ENCODE measurements around the gene MOV10L1. TPM values are rescaled to one million over a fixed set of nuclear protein-coding genes. Genes with fewer than 3 reads are reported as not detected.

MOV10L1 gene
- total and polyA plus RNA-seq, 2 donors (not counting 3 experiments of a cell fraction or from before 2014, with no cell fraction given), result 27.6 to 37.6 TPM

- Histone ChIP-seq H2AFZ (ENCODE audit: low read depth, low read length) (no peak overlapping the region), H3K4me3 (replicated peaks in 1 of 3; ENCODE audit: insufficient read depth in 1 of 3, low read depth in 1 of 3, low read length in 3 of 3) (no peak overlapping the region), H3K27me3 (ENCODE audit: control insufficient read depth in 2 of 2, insufficient read depth in 2 of 2, low read length in 2 of 2) (no peaks in the 10 kb centered on the region), H3K4me2 (ENCODE audit: insufficient read depth, low read length) (no peak overlapping the region), H3K27ac (ENCODE audit: insufficient read depth, low read depth, low read length) (no peak overlapping the region), H3K9me1 (replicated peaks; ENCODE audit: control insufficient read depth, extremely low read depth, insufficient read depth, low read length) (no peaks in the 10 kb centered on the region), H3K9me3 (replicated peaks; ENCODE audit: control insufficient read depth, insufficient read depth, low read length) (no peaks in the 10 kb centered on the region), H3K9ac (replicated peaks; ENCODE audit: extremely low read depth, insufficient read depth, low read length) (no peak overlapping the region), H3K4me1 (ENCODE audit: control insufficient read depth, extremely low read depth, insufficient read depth, low read length) (peaks cover 13% of the 10 kb centered on the region), H3K79me2 (ENCODE audit: control insufficient read depth, insufficient read depth, low read length) (no peaks in the 10 kb centered on the region), H3K36me3 (ENCODE audit: control insufficient read depth in 2 of 2, extremely low read depth in 1 of 2, insufficient read depth in 2 of 2, low read length in 2 of 2) (no peaks in the 10 kb centered on the region), H4K20me1 (replicated peaks; ENCODE audit: control insufficient read depth, extremely low read depth, insufficient read depth, low read length) (no peaks in the 10 kb centered on the region)
- CTCF ChIA-PET, result interaction anchor here (0.9 kb wide), 1 partner anchor 26 kb away, joined by 4 read pairs; no protein-coding TSS in a partner anchor
- dilution Hi-C loops (cut with MboI; ENCODE audit: extremely low pct_ligation_motif_present, low sequenced_read_pairs) (no loop called here), intact Hi-C loops (cut with micrococcal nuclease) (no loop called here)
- no TSS peak for BruUV-seq (replicated peaks)
- POLR2A ChIA-PET, result no interaction called here
- TF ChIP-seq EZH2 (IDR thresholded peaks at IDR 0.05; ENCODE audit: borderline replicate concordance, low read depth, low read length, severe bottlenecking), result no peak
- no peak for TF ChIP-seq MYC (IDR thresholded peaks at IDR 0.05; ENCODE audit: low read depth, low read length)
- FAIRE-seq (no peak), DNase-seq (ENCODE audit: low read depth, low spot score) (no peak)
Measured at GRCh38 chr22:50180727-50181521, 91.1 kb downstream of the MOV10L1 start.

GRCh38 chr22:50182176-50183081 lies 92.6 kb downstream of the MOV10L1 start:
- peaks cover 15% of the 10 kb centered on the region for H3K79me2 ChIP-seq (ENCODE audit: control insufficient read depth, insufficient read depth, low read length)
- peaks cover 19% of the 10 kb centered on the region for H3K4me1 ChIP-seq (ENCODE audit: control insufficient read depth, extremely low read depth, insufficient read depth, low read length)
- H4K20me1 ChIP-seq (replicated peaks; ENCODE audit: control insufficient read depth, extremely low read depth, insufficient read depth, low read length), result no peaks in the 10 kb centered on the region
- no TSS peak for BruUV-seq (replicated peaks)
- H3K27me3 ChIP-seq (ENCODE audit: control insufficient read depth in 2 of 2, insufficient read depth in 2 of 2, low read length in 2 of 2), result no peaks in the 10 kb centered on the region
- ChIA-PET POLR2A (no interaction called here), CTCF (no interaction called here)
- no peak overlapping the region for H3K4me2 ChIP-seq (ENCODE audit: insufficient read depth, low read length)
- TF ChIP-seq FOS (IDR thresholded peaks at IDR 0.05; ENCODE audit: borderline replicate concordance, insufficient read depth, low read length) (no peak), JUN (IDR thresholded peaks at IDR 0.05; ENCODE audit: borderline replicate concordance, insufficient read depth, insufficient read length, low read depth) (no peak), MYC (IDR thresholded peaks at IDR 0.05; ENCODE audit: low read depth, low read length) (no peak), GATA2 (IDR thresholded peaks at IDR 0.05; ENCODE audit: insufficient read depth, insufficient read length, low read depth, low read length) (no peak), POLR2A (IDR thresholded peaks at IDR 0.05; ENCODE audit: low read depth, low read length) (no peak), POLR2AphosphoS5 (IDR thresholded peaks at IDR 0.05; ENCODE audit: insufficient read depth, low read depth, low read length) (no peak), CTCF (IDR thresholded peaks at IDR 0.05; ENCODE audit: extremely low read depth in 1 of 2, insufficient read depth in 1 of 2, low read depth in 1 of 2, low read length in 2 of 2) (no peak), MAX (IDR thresholded peaks at IDR 0.05; ENCODE audit: insufficient read depth, insufficient read length) (no peak), EZH2 (IDR thresholded peaks at IDR 0.05; ENCODE audit: borderline replicate concordance, low read depth, low read length, severe bottlenecking) (no peak)
- no peak overlapping the region for H3K9ac ChIP-seq (replicated peaks; ENCODE audit: extremely low read depth, insufficient read depth, low read length)
- dilution Hi-C loops (cut with MboI; ENCODE audit: extremely low pct_ligation_motif_present, low sequenced_read_pairs), result no loop called here
- intact Hi-C loops (cut with micrococcal nuclease), result no loop called here
- H3K27ac ChIP-seq (ENCODE audit: insufficient read depth, low read depth, low read length), result no peak overlapping the region
- H2AFZ ChIP-seq (ENCODE audit: low read depth, low read length), result no peak overlapping the region
- no peaks in the 10 kb centered on the region for H3K9me3 ChIP-seq (replicated peaks; ENCODE audit: control insufficient read depth, insufficient read depth, low read length)
- no peaks in the 10 kb centered on the region for H3K36me3 ChIP-seq (ENCODE audit: control insufficient read depth in 2 of 2, extremely low read depth in 1 of 2, insufficient read depth in 2 of 2, low read length in 2 of 2)
- DNase-seq (ENCODE audit: low read depth, low spot score), result no peak
- no peak overlapping the region for H3K4me3 ChIP-seq (replicated peaks in 1 of 3; ENCODE audit: insufficient read depth in 1 of 3, low read depth in 1 of 3, low read length in 3 of 3)
- no peak for FAIRE-seq
- H3K9me1 ChIP-seq (replicated peaks; ENCODE audit: control insufficient read depth, extremely low read depth, insufficient read depth, low read length), result no peaks in the 10 kb centered on the region

Measured in endothelial cell of umbilical vein (primary cell).